NCI-H1694 treated with DMSO at 0.1 percent for 48 hours (cell line): Measurements from ENCODE around the gene ISYNA1.

ENCODE experiments used
- DNase-seq: peaks from one replicate; lab custom pipeline; 2025; lab: John Stamatoyannopoulos, UW

ISYNA1 gene

GRCh38 chr19:18392417-18392816 lies 45.5 kb downstream of the ISYNA1 start:
- no peak for DNase-seq

GRCh38 chr19:18391509-18392075 lies 46.3 kb downstream of the ISYNA1 start:
- no peak for DNase-seq

- DNase-seq: peak; percentile 62
Observed at GRCh38 chr19:18390065-18390907, 47.6 kb downstream of the ISYNA1 start.

- no peak for DNase-seq
Observed at GRCh38 chr19:18389726-18390064, 48.2 kb downstream of the ISYNA1 start.

- DNase-seq: no peak
Observed at GRCh38 chr19:18388960-18389725, 48.8 kb downstream of the ISYNA1 start.

GRCh38 chr19:18388100-18388959 lies 49.6 kb downstream of the ISYNA1 start:
- DNase-seq: peak; percentile 64

- no peak for DNase-seq
Observed at GRCh38 chr19:18386543-18387271, 51.2 kb downstream of the ISYNA1 start.

- DNase-seq: peak; percentile 31
Observed at GRCh38 chr19:18385675-18386542, 52.0 kb downstream of the ISYNA1 start, which contains the start of gene GDF15. GDF15 (plus strand) TSS chr19:18386158; CDS start chr19:18386190, 32 bp downstream.

- no peak for DNase-seq
Observed at GRCh38 chr19:18385359-18385674, 52.6 kb downstream of the ISYNA1 start.

GRCh38 chr19:18384775-18385174 lies 53.2 kb downstream of the ISYNA1 start:
- DNase-seq: no peak
